A673 (cell line): Measurements from ENCODE around the gene RAB40A. TPM values are rescaled to one million over a fixed set of nuclear protein-coding genes. Genes with fewer than 3 reads are reported as not detected.

Source experiments
- BruUV-seq: library from RNA; stranded (reverse); fragments of 400-500 nt; replicated peaks from 2 replicates; lab custom pipeline; 2021; lab: Mats Ljungman, UMichigan
- CTCF ChIA-PET: fragments of 300-600 bp; sonication (Branson Sonifier 250); formaldehyde crosslinking; loops from one replicate; lab custom pipeline; 2022; ENCODE audit warnings: antibody characterized with exemption; lab: Charles Lee
- POLR2A ChIA-PET: fragments of 300-600 bp; sonication (Branson Sonifier 250); formaldehyde crosslinking; loops from one replicate; lab custom pipeline; 2022; ENCODE audit warnings: antibody characterized with exemption; ENCODE audit not compliant: low non-redundant PET; lab: Charles Lee
- DNase-seq: peaks from one replicate; pipeline ENCODE4 v3.0.0-alpha.2; 2015; ENCODE audit warnings: low spot score
- H3K27ac ChIP-seq: fragments of 200-600 bp; sonication (generic); 2 replicates; pipeline ENCODE4 v1.5.1; 2016; ENCODE audit warnings: mixed run types, low read depth, mild to moderate bottlenecking, mixed read lengths, antibody characterized with exemption, low read length; ENCODE audit not compliant: poor library complexity, severe bottlenecking
- H3K27me3 ChIP-seq: fragments of 200-600 bp; sonication (generic); replicated peaks from 2 replicates; pipeline ENCODE4 v1.6.1; 2017; ENCODE audit warnings: mixed run types, low read depth, mild to moderate bottlenecking, mixed read lengths, antibody characterized with exemption, low read length; ENCODE audit not compliant: insufficient read depth, poor library complexity
- H3K36me3 ChIP-seq: fragments of 200-600 bp; sonication (generic); 2 replicates; pipeline ENCODE4 v1.6.1; 2016; ENCODE audit warnings: mixed run types, mild to moderate bottlenecking, mixed read lengths, antibody characterized with exemption, low read length; ENCODE audit not compliant: insufficient read depth, poor library complexity, severe bottlenecking
- H3K4me1 ChIP-seq: fragments of 200-600 bp; sonication (generic); 2 replicates; pipeline ENCODE4 v1.6.1; 2017; ENCODE audit warnings: mixed run types, mild to moderate bottlenecking, mixed read lengths, antibody characterized with exemption, low read length; ENCODE audit not compliant: insufficient read depth, poor library complexity, severe bottlenecking
- H3K4me3 ChIP-seq: fragments of 200-600 bp; sonication (generic); 2 replicates; pipeline ENCODE4 v1.5.1; 2016; ENCODE audit warnings: low read depth, mixed run types, mild to moderate bottlenecking, mixed read lengths, low read length; ENCODE audit not compliant: poor library complexity, severe bottlenecking
- H3K9me3 ChIP-seq: fragments of 200-600 bp; sonication (generic); 2 replicates; pipeline ENCODE4 v1.6.1; 2016; ENCODE audit warnings: mixed run types, low read depth, mild to moderate bottlenecking, mixed read lengths, antibody characterized with exemption, low read length; ENCODE audit not compliant: poor library complexity, severe bottlenecking
- CTCF ChIP-seq: fragments of 300-800, 200-600 bp; sonication (generic); conservative IDR thresholded peaks from 2 replicates; pipeline ENCODE4 v1.5.1; 2017; ENCODE audit warnings: low read depth, mild to moderate bottlenecking, antibody characterized with exemption, low read length, moderate library complexity, mixed read lengths
- EZH2 ChIP-seq: fragments of 200-600 bp; sonication (generic); IDR thresholded peaks from 2 replicates; pipeline ENCODE4 v1.6.1; 2017; ENCODE audit warnings: borderline replicate concordance, low read depth, mild to moderate bottlenecking, mixed read lengths, antibody characterized with exemption, low read length; ENCODE audit not compliant: poor library complexity, severe bottlenecking
- intact Hi-C: fragments of 100-400 bp; cut with micrococcal nuclease; formaldehyde crosslinking; loops from one replicate; pipeline ENCODE4 v1.10.0; 2022; ENCODE audit not compliant: unreplicated experiment
- total RNA-seq: library from RNA; stranded (reverse); gene quantifications from 2 replicates; pipeline ENCODE4 v1.2.3, GENCODE V29; 2021

Gene RAB40A
- total RNA-seq, 1 experiment from 2014 or later, result not detected

GRCh38 chrX:103518571-103518970, 718 bp downstream of the RAB40A start:
- no peak for TF ChIP-seq EZH2
- TF ChIP-seq CTCF, result no peak
- ChIA-PET POLR2A (no interaction called here), CTCF (no interaction called here)
- H3K36me3 ChIP-seq, result no peaks in the 10 kb centered on the region
- H3K27me3 ChIP-seq, result peaks cover 7% of the 10 kb centered on the region
- H3K4me1 ChIP-seq, result no peaks in the 10 kb centered on the region
- H3K27ac ChIP-seq, result no peak overlapping the region
- no TSS peak for BruUV-seq
- intact Hi-C loops, result no loop called here
- DNase-seq, result no peak
- H3K9me3 ChIP-seq, result no peaks in the 10 kb centered on the region
- no peak overlapping the region for H3K4me3 ChIP-seq

- POLR2A ChIA-PET, result no interaction called here
Observed at GRCh38 chrX:103517246-103517645, 2.0 kb downstream of the RAB40A start.

GRCh38 chrX:103513476-103514108, 5.7 kb downstream of the RAB40A start:
- intact Hi-C loops, result no loop called here
- no peak overlapping the region for H3K27ac ChIP-seq
- no peaks in the 10 kb centered on the region for H3K9me3 ChIP-seq
- H3K4me3 ChIP-seq, result no peak overlapping the region
- H3K4me1 ChIP-seq, result no peaks in the 10 kb centered on the region
- TF ChIP-seq EZH2 (no peak), CTCF (no peak)
- BruUV-seq, result no TSS peak
- H3K36me3 ChIP-seq, result no peaks in the 10 kb centered on the region
- ChIA-PET CTCF (no interaction called here), POLR2A (no interaction called here)
- no peaks in the 10 kb centered on the region for H3K27me3 ChIP-seq
- DNase-seq, result no peak

More at GRCh38 chrX:103517246-103517645, 2.0 kb downstream of the RAB40A start:
- Histone ChIP-seq H3K36me3 (no peaks in the 10 kb centered on the region), H3K27me3 (peaks cover 7% of the 10 kb centered on the region), H3K4me3 (no peak overlapping the region), H3K9me3 (no peaks in the 10 kb centered on the region), H3K27ac (no peak overlapping the region), H3K4me1 (no peaks in the 10 kb centered on the region)
- BruUV-seq, result no TSS peak
- DNase-seq, result no peak
- CTCF ChIA-PET, result no interaction called here
- no peak for TF ChIP-seq CTCF
- no peak for TF ChIP-seq EZH2
- intact Hi-C loops, result no loop called here
